HG02763 (cell line): Measurements from ENCODE around the gene ABCA3.
"Not testable (repeated sequence)": the region's sequence is repeated elsewhere in the genome, so short reads cannot be mapped to it uniquely, and the experiment has no call there.

Experiments used
- ATAC-seq: cut with Tn5 transposase; IDR thresholded peaks from one replicate; pipeline ENCODE4 v1.9.1; 2021; ENCODE audit warnings: mild to moderate bottlenecking, moderate library complexity; ENCODE audit not compliant: unreplicated experiment

The ABCA3 gene

GRCh38 chr16:2340564-2341455 is at the start of gene ABCA3:
Gene ABCA3 (minus strand): TSS chr16:2340728. CDS start chr16:2326466, 14,262 bp downstream.
- ATAC-seq: peak; percentile 78

- no peak for ATAC-seq
Observed at GRCh38 chr16:2388875-2389433, 48.4 kb upstream of the ABCA3 start.

GRCh38 chr16:2388139-2388874 is 47.8 kb upstream of the ABCA3 start:
- ATAC-seq: no peak

GRCh38 chr16:2386990-2387389 is 46.5 kb upstream of the ABCA3 start:
- no peak for ATAC-seq

- ATAC-seq: not testable (repeated sequence)
Observed at GRCh38 chr16:2385982-2386381, 45.5 kb upstream of the ABCA3 start.

- ATAC-seq: no peak
Observed at GRCh38 chr16:2385190-2385836, 44.8 kb upstream of the ABCA3 start.

- no peak for ATAC-seq
Observed at GRCh38 chr16:2384426-2384825, 43.9 kb upstream of the ABCA3 start.

- ATAC-seq: no peak
Observed at GRCh38 chr16:2383501-2383900, 43.0 kb upstream of the ABCA3 start.

GRCh38 chr16:2374644-2375043 is 34.1 kb upstream of the ABCA3 start:
- ATAC-seq: no peak

- ATAC-seq: no peak
Observed at GRCh38 chr16:2373176-2373575, 32.6 kb upstream of the ABCA3 start.

- no peak for ATAC-seq
Observed at GRCh38 chr16:2372684-2373083, 32.2 kb upstream of the ABCA3 start.

GRCh38 chr16:2371421-2371820 is 30.9 kb upstream of the ABCA3 start:
- no peak for ATAC-seq

GRCh38 chr16:2370721-2371120 is 30.2 kb upstream of the ABCA3 start:
- no peak for ATAC-seq

- no peak for ATAC-seq
Observed at GRCh38 chr16:2366660-2367309, 26.3 kb upstream of the ABCA3 start.

- no peak for ATAC-seq
Observed at GRCh38 chr16:2365397-2366294, 25.1 kb upstream of the ABCA3 start.

GRCh38 chr16:2364638-2365210 is 24.2 kb upstream of the ABCA3 start:
- no peak for ATAC-seq

- ATAC-seq: no peak
Observed at GRCh38 chr16:2362218-2362617, 21.7 kb upstream of the ABCA3 start.

- no peak for ATAC-seq
Observed at GRCh38 chr16:2361129-2361528, 20.6 kb upstream of the ABCA3 start.

GRCh38 chr16:2359919-2360318 is 19.4 kb upstream of the ABCA3 start:
- no peak for ATAC-seq
